GM21576 (cell line): ENCODE results near the gene RASL12.
"Not testable (repeated sequence)": the region's sequence is repeated elsewhere in the genome, so short reads cannot be mapped to it uniquely, and the experiment has no call there.

Experiments
- ATAC-seq: cut with Tn5 transposase; IDR thresholded peaks from one replicate; pipeline ENCODE4 v1.9.1; 2021; ENCODE audit warnings: mild to moderate bottlenecking, moderate library complexity; ENCODE audit not compliant: unreplicated experiment

RASL12 gene

GRCh38 chr15:65076486-65077290 lies 8.9 kb upstream of the RASL12 start, which contains the start of gene KBTBD13:
Gene KBTBD13, plus strand, starts transcription at chr15:65076746. Its CDS starts 70 bp downstream, at chr15:65076816.
- no peak for ATAC-seq

GRCh38 chr15:65075607-65076395 lies 8.0 kb upstream of the RASL12 start:
- not testable (repeated sequence) for ATAC-seq

DNA sequence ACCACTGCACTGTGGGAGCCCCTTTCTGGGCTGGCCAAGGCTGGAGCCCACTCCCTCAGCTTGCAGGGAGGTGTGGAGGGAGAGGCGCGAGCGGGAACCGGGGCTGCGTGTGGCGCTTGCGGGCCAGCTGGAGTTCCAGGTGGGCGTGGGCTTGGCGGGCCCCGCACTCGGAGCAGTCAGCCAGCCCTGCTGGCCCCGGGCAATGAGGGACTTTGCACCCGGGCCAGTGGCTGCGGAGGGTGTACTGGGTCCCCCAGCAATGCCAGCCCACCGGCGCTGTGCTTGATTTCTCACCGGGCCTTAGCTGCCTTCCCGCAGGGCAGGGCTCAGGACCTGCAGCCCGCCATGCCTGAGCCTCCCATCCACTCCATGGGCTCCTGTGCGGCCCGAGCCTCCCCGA lies 7.2 kb upstream of the RASL12 start:
- not testable (repeated sequence) for ATAC-seq

DNA sequence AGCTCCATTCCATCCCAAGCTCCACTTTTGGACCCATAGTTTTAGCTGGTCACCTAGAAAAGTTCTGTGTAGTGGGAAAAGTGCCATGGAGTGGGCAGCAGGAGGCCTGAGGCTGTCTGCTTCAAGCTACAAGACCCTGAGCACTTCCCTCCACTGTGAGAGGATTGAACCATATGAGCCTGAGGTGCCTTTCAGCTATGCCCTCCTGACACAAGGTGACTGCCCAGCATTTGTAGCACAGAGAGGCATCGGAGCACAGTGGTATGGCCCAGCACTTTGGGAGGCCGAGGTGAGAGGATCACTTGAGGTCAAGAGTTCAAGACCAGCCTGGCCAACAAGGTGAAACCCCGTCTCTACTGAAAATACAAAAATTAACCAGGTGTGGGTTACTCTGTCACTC lies 4.8 kb upstream of the RASL12 start:
- ATAC-seq, result no peak

DNA sequence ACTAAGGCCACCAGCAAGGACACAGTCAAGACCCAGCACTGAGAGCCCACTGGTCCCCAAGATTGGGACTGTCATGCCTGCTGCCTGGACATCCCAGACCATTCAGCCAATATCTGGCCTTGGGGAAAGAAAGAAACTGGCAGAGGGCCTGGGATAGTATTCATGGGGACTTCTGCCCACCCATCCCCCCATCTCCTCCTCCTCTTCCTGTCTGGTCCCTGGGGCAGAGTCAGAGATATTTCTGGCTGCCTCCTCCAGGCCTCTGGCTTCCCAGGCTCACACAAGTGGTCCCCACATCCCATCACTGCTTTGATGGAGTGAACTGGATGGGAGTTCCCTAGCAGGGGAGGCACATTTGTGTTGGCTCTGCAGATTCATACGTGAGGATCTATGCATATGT lies 4.2 kb upstream of the RASL12 start:
- ATAC-seq, result no peak

DNA sequence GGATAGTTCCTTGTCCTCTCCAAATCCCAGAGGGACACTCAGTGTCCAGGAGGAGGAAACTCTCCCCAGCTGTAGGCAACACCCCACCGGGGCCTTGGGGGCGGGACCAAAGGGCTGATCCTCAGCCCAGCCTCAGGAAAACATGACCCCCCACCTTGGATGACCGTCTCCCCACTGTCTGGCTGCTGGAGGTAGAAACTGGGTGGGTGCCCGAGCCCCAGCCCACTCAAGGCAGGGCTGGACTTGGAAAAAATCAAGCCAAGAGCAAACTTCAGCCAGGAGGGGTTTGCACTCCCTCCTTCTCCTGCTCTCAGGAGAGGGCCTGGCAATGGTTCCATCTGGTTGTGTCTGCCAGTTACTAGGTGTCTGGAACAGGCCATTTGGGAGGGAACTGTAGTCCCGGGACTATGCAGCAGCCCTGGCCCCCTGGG lies 3.6 kb upstream of the RASL12 start:
- ATAC-seq, result no peak

DNA sequence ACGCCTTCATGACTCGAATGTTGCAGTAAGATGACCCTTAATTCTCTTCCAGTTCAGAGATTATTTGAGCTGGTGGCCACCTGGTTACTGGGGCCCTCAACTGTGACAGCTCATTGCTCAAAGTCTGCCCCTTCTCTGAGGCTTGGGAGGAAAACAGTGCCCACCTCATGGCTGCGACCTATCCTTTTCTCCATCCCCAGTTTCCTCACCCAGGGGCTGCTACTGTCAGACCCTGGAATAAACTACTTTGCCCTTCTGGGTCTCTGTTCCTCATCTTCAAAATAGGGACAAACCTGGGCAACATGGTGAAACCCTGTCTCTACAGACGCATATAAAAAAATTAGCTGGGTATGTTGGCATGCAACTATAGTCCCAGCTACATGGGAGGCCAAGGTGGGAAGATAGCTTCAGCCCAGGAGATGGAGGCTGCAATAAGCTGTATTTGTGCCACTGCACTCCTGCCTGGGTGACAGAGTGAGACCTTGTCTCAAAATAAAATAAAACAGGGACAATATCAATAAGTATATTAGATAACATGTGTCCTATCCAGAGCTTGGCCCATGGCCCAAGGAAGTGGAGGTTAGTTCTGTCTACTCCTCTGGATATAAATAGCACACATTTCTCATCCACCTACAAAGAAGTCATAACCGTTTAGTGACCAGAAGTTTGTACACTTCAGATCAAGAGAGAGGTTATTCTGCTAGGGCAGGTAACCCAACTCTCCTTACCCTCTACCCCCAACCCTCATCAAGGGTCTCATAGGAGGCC lies 2.2 kb upstream of the RASL12 start:
- no peak for ATAC-seq

GRCh38 chr15:65069179-65069578 lies 1.4 kb upstream of the RASL12 start:
- ATAC-seq, result no peak

- no peak for ATAC-seq
Measured at GRCh38 chr15:65068403-65068788, 605 bp upstream of the RASL12 start.

GRCh38 chr15:65067317-65067644 lies 510 bp downstream of the RASL12 start:
- no peak for ATAC-seq

GRCh38 chr15:65066635-65067316 lies 1.0 kb downstream of the RASL12 start:
- no peak for ATAC-seq

GRCh38 chr15:65066001-65066634 lies 1.7 kb downstream of the RASL12 start:
- ATAC-seq, result no peak

DNA sequence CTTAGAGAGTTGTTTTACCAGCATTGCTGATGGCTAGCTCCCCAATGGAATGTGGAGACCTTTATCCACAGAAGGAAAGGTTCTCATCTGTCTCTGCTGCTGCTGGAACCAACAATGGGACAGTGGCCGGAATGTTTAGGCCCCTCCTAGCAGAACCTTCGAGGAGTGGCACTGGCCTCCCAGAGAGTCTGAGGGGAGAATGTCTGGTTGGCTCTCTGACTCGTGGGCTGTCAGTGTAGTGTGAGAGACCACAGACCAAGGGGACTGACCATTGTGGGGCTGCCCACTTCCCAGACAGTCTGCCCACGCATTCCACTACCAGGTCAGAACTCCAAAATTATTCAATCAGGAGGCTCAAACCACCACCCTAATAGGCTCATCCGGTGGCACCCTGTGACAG lies 5.1 kb downstream of the RASL12 start:
- ATAC-seq, result no peak

DNA sequence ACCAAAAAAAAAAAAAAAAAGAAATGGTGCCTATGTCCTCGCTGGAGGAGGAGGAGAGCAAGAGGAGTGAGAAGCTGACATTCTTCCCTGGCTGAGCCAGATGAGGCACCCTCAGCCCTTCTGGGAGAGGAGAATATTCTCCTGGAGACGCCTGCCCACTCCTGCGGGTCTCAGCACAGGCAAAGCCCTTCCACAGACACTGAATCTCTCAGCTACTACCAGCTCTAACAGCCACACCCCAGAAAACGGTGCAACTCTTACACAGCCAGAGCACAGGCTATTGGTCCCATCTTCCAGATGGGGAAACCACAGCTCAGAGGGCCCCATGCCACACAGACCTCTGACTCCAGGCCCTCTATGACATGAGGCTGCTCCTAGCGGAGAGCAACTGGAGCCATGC lies 5.7 kb downstream of the RASL12 start:
- no peak for ATAC-seq

GRCh38 chr15:65060641-65061397 lies 7.0 kb downstream of the RASL12 start:
- ATAC-seq, result no peak

DNA sequence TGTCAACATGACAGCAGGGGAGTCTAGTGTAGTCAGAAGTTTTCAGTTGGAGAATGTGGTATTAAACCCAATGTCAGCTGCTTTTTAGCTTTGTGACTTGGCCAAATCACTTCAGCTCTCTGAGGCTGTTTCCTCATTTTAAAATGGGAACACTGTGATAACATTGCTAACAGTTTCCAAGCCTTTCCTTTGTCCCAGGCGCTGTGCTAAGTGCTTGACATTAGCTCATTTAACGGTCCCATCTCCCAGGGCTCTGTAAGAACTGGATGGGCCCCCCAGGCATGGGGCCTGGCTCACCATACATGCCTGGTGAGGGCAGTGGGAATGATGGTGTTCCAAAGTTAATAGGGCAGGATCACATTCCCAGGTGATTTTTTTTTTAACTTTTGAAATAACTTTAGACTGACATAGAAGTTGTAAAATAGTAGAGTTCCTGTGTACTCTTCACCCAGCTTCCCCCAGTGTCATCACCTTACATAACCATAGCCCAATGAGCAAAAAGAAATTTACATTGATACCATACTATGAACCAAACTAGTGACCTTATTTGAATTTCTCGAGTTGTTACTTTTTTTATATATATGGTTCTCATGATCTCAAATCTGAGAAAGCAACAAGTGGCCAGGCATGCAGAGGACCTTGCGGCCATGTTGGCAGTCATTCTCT lies 7.7 kb downstream of the RASL12 start:
- ATAC-seq, result no peak

DNA sequence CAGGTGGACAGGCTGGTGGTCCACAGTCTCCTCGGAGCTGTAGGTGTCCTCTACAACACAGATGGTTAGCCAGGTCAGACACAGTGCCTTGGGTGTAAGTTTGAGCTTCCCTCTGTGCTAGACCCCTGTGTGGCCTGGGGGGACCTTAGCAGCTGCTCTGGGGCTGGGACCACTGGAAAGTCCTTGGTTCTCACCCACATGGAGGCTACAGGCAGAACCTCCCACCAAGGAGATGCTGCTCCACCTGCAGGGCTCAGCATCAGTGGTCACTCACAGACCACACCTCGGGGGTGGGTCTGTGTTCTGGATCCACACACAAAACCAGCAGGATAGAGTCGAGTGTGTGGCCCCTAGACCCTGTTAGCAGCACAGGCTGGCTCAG lies 8.4 kb downstream of the RASL12 start:
- ATAC-seq, result no peak

- ATAC-seq, result no peak
Measured at GRCh38 chr15:65058394-65059368, 9.1 kb downstream of the RASL12 start.
